Endothelial cell of umbilical vein (primary cell): Measurements from ENCODE around the gene PRDX1.

ENCODE experiments used
- CTCF ChIP-seq, 2 donors: IDR thresholded peaks; 1 replicate in 1 of 2; 2 replicates in 1 of 2; pipeline ENCODE4 v1.5.1; 2011; ENCODE audit warnings: low read length in 2 of 2, mild to moderate bottlenecking in 2 of 2, moderate library complexity in 2 of 2, control low read depth in 1 of 2, inconsistent platforms in 1 of 2, low read depth in 1 of 2; ENCODE audit not compliant: insufficient read depth in 1 of 2; ENCODE audit errors: extremely low read depth in 1 of 2
- MAX ChIP-seq: IDR thresholded peaks from 2 replicates; pipeline ENCODE4 v1.6.1; 2011; ENCODE audit not compliant: insufficient read depth, insufficient read length
- POLR2A ChIP-seq: IDR thresholded peaks from 2 replicates; pipeline ENCODE4 v1.6.1; 2012; ENCODE audit warnings: low read depth, mild to moderate bottlenecking, control low read depth, low read length
- POLR2AphosphoS5 ChIP-seq: IDR thresholded peaks from 2 replicates; pipeline ENCODE4 v1.6.1; 2012; ENCODE audit warnings: low read depth, mild to moderate bottlenecking, control low read depth, low read length, moderate library complexity; ENCODE audit not compliant: insufficient read depth

GRCh38 chr1:45554198-45554597 lies 32.5 kb upstream of the PRDX1 start:
- TF ChIP-seq CTCF (IDR thresholded peaks at IDR 0.05; ENCODE audit: extremely low read depth in 1 of 2, insufficient read depth in 1 of 2, low read depth in 1 of 2, low read length in 2 of 2) (no peak), POLR2AphosphoS5 (no peak), POLR2A (no peak), MAX (no peak)
